ENCODE data around the gene CDH13. TPM values are rescaled to one million over a fixed set of nuclear protein-coding genes. Genes with fewer than 3 reads are reported as not detected.

The CDH13 gene
- total RNA-seq, 2 experiments from 2014 or later, result not detected

DNA sequence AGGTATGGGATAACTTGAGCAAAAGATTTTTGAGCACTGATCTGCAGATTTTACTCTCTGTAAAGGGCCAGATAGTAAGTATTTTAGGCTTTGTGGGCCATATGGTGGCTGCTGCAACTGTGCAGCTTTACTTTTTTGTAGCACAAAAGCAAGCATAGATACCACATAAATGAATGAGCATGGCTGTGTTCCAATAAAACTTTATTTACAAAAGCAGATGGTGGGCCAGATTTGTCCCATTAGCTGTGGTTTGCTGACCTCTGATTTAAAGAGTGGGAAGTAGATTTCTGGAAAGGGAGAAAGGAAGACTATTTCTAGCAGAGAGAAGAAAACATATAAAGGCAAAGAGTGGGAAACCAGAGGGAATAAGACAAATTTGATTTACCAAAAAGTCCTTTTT, 882.5 kb downstream of the CDH13 start:
- H3K4me1 Mint-ChIP-seq, result no peaks in the 10 kb centered on the region
- intact Hi-C loops (cut with DNase I, micrococcal nuclease), result no loop called here
- POLR2A ChIA-PET, result no interaction called here
- H3K4me3 Mint-ChIP-seq, result no peak overlapping the region
- H3K9me3 Mint-ChIP-seq (ENCODE audit: low read depth), result no peaks in the 10 kb centered on the region
- no peak overlapping the region for H3K27ac Mint-ChIP-seq
- DNase-seq (no peak), ATAC-seq (no peak)
- H3K36me3 Mint-ChIP-seq (ENCODE audit: low read depth), result no peaks in the 10 kb centered on the region
- CTCF ChIA-PET, result no interaction called here
- no peaks in the 10 kb centered on the region for H3K27me3 Mint-ChIP-seq

DNA sequence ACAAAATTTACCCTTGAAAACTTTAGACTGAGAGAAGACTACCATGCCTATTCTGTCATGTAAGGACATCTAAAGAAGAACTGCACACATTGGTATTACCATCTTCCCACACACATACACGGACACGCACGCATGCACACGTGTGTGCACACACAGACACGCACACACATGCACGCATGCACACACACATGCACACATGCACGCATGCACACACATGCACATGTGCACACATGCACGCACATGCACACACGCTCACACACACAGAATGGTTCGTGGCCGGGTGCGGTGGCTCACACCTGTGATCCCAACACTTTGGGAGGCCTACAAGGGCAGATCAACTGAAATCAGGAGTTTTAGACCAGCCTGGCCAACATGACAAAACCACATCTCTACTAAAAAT, 884.1 kb downstream of the CDH13 start:
- ChIA-PET POLR2A (no interaction called here), CTCF (no interaction called here)
- DNase-seq, result no peak
- Mint-ChIP-seq H3K27ac (no peak overlapping the region), H3K4me3 (no peak overlapping the region), H3K9me3 (ENCODE audit: low read depth) (no peaks in the 10 kb centered on the region), H3K27me3 (no peaks in the 10 kb centered on the region), H3K4me1 (no peaks in the 10 kb centered on the region), H3K36me3 (ENCODE audit: low read depth) (no peaks in the 10 kb centered on the region)
- intact Hi-C loops (cut with DNase I, micrococcal nuclease), result no loop called here
- ATAC-seq, result no peak

DNA sequence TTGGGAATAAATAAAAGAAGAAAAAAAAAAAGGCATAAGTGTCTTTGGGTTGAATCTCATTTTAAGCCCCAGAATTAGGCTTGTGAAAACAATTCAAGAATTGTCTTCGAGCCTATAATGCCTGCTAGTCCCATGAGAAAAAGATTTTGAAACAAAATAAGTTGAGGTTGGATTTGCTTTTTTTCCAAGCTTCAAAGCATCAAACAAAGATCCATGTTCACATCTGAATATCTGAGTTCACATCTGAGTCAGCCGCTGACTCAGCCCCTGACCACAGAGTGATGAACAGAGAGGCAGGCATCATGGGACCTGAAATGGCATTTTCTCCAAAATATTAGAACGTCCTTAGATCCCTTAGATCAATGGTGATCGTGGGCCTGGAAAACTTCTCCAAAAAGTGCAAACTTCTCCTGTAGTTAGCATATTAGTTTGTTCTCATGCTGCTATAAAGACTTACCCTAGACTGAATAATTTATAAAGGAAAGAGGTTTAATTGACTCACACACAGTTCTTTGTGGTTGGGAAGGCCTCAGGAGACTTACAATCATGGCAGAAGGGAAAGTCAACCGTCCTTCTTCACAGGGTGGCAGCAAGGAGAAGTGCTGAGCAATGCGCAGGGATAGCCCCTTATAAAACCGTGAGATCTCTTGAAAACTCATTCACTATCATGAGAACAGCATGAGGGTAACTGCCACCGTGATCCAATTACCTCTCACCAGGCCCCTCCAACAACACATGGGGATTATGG, 886.4 kb downstream of the CDH13 start:
- no peaks in the 10 kb centered on the region for H3K27me3 Mint-ChIP-seq
- intact Hi-C loops (cut with DNase I, micrococcal nuclease), result no loop called here
- peaks cover 3% of the 10 kb centered on the region for H3K9me3 Mint-ChIP-seq (ENCODE audit: low read depth)
- ATAC-seq (no peak), DNase-seq (peak; percentile 26)
- CTCF ChIA-PET, result interaction anchor here (0.7 kb wide), 1 partner anchor 282 kb away, joined by 3 read pairs; no protein-coding TSS in a partner anchor
- POLR2A ChIA-PET, result no interaction called here
- H3K4me3 Mint-ChIP-seq, result no peak overlapping the region
- no peak overlapping the region for H3K27ac Mint-ChIP-seq
- no peaks in the 10 kb centered on the region for H3K36me3 Mint-ChIP-seq (ENCODE audit: low read depth)
- H3K4me1 Mint-ChIP-seq, result no peaks in the 10 kb centered on the region

DNA sequence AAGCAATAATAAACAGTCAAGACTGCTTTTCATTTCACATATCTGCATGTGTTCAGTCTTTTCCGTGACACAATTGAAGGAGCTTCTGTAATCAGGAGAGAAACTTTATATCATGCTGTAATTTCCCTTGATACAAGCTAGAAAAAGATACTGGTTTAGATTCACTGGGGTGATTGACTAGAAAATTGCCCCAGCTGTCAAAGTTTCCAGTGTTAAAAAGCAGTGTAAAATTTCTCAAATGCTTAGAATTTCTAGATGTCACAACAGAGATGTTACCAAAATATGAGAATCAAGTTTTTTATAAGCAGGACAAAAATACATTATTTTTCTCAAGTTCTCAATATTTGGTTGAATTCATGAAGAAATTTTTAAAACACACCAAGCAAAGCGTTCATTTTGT, 888.6 kb downstream of the CDH13 start:
- intact Hi-C loops (cut with DNase I, micrococcal nuclease), result no loop called here
- no peaks in the 10 kb centered on the region for H3K27me3 Mint-ChIP-seq
- peaks cover 3% of the 10 kb centered on the region for H3K9me3 Mint-ChIP-seq (ENCODE audit: low read depth)
- no peak overlapping the region for H3K4me3 Mint-ChIP-seq
- CTCF ChIA-PET, result no interaction called here
- H3K4me1 Mint-ChIP-seq, result no peaks in the 10 kb centered on the region
- DNase-seq (no peak), ATAC-seq (no peak)
- H3K27ac Mint-ChIP-seq, result no peak overlapping the region
- POLR2A ChIA-PET, result no interaction called here
- no peaks in the 10 kb centered on the region for H3K36me3 Mint-ChIP-seq (ENCODE audit: low read depth)

DNA sequence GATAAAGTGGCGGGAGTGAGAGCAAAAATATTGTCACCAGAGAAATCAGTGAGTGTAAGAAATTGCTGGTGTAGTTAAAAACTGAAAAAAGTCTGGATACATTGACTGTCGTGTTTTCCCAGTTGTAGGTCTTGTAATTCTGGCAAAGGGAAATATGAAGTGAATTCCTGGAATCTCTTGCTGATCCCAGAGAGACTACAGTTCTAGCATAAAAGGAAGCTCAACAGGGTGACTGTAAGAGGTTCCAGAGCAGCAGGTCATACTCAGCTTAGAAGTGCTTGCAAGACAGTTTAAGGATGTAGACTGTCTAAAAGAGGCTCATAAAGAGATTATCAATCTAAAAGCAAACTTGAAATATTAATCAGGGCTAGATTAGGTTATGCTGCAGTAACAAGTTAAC, 890.2 kb downstream of the CDH13 start:
- Mint-ChIP-seq H3K27me3 (no peaks in the 10 kb centered on the region), H3K36me3 (ENCODE audit: low read depth) (no peaks in the 10 kb centered on the region), H3K27ac (no peak overlapping the region), H3K4me1 (no peaks in the 10 kb centered on the region), H3K4me3 (no peak overlapping the region), H3K9me3 (ENCODE audit: low read depth) (peaks cover 3% of the 10 kb centered on the region)
- DNase-seq (no peak), ATAC-seq (no peak)
- ChIA-PET POLR2A (no interaction called here), CTCF (no interaction called here)
- intact Hi-C loops (cut with DNase I, micrococcal nuclease), result no loop called here

DNA sequence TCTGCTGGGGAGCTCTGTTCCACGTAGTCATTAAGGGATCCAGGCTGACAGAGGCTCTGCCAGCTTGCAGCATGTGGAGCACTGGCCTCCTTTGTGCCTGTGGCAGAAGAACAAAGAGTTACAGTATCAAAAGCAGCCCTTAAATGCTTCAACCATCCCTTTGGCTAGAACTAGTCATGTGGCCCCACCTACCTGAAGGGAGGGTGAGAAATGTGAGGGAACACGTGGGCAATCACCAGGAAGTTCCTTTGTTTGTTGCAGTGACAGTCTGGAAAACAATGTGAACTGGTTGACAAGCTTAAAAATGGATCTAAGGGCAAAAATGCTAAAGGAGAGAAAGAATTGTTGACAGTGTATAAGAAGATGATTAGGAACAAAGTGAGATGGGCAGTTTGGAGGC, 890.6 kb downstream of the CDH13 start:
- CTCF ChIA-PET, result no interaction called here

DNA sequence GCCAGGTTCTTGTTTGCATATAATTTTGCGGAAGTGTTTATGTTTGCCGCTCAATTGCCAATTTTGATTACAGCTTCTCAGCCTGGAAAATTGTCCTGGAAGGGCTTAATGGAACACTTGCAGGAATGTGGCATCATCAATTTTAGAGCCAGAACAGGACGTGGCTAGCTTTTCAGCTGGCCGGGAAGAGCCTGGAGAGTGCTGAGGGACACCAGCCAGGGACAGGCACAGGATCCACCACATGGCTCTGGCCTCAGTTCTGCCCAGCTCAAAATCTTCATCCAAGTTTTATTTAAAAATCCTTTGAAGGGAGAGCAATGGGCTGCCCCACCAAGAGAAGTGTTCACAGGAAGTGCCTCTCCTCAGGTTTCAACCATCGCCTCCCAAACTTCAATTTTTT, 893.8 kb downstream of the CDH13 start:
- H3K27me3 Mint-ChIP-seq, result peaks cover 3% of the 10 kb centered on the region
- no peaks in the 10 kb centered on the region for H3K36me3 Mint-ChIP-seq (ENCODE audit: low read depth)
- H3K9me3 Mint-ChIP-seq (ENCODE audit: low read depth), result peaks cover 3% of the 10 kb centered on the region
- ATAC-seq, result no peak
- H3K4me3 Mint-ChIP-seq, result no peak overlapping the region
- intact Hi-C loops (cut with DNase I, micrococcal nuclease), result no loop called here
- no peak for DNase-seq
- ChIA-PET CTCF (no interaction called here), POLR2A (no interaction called here)
- H3K27ac Mint-ChIP-seq, result no peak overlapping the region
- no peaks in the 10 kb centered on the region for H3K4me1 Mint-ChIP-seq

More for the DNA sequence above, 890.6 kb downstream of the CDH13 start:
- POLR2A ChIA-PET, result no interaction called here
- peaks cover 3% of the 10 kb centered on the region for H3K9me3 Mint-ChIP-seq (ENCODE audit: low read depth)
- H3K36me3 Mint-ChIP-seq (ENCODE audit: low read depth), result no peaks in the 10 kb centered on the region
- no peaks in the 10 kb centered on the region for H3K27me3 Mint-ChIP-seq
- intact Hi-C loops (cut with DNase I, micrococcal nuclease), result no loop called here
- H3K4me3 Mint-ChIP-seq, result no peak overlapping the region
- H3K4me1 Mint-ChIP-seq, result no peaks in the 10 kb centered on the region
- DNase-seq, result no peak
- ATAC-seq, result no peak
- no peak overlapping the region for H3K27ac Mint-ChIP-seq

DNA sequence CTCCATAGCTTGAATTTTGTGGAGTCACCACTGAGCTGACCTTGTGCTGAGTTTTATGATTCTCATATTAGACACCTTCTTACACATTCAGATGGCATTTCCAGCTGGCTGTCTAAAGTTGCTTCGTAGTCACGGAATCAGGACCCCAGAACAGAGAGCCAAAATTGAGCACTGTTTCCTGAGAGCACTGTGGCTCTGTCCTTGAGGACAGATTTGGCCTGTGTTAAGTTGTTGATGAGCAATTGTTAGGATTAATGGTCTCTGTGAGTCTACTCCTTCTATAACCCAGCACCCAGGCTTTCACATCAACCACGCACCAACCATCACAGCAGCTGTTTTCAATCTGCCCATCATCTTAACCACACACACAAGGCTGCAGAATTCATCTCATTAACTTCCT, 903.5 kb downstream of the CDH13 start:
- no peak for ATAC-seq
- POLR2A ChIA-PET, result no interaction called here
- Mint-ChIP-seq H3K27me3 (peaks cover 5% of the 10 kb centered on the region), H3K9me3 (ENCODE audit: low read depth) (no peaks in the 10 kb centered on the region), H3K27ac (no peak overlapping the region), H3K4me3 (no peak overlapping the region), H3K4me1 (no peaks in the 10 kb centered on the region), H3K36me3 (ENCODE audit: low read depth) (no peaks in the 10 kb centered on the region)
- DNase-seq, result no peak
- intact Hi-C loops (cut with DNase I, micrococcal nuclease), result no loop called here
- CTCF ChIA-PET, result no interaction called here

DNA sequence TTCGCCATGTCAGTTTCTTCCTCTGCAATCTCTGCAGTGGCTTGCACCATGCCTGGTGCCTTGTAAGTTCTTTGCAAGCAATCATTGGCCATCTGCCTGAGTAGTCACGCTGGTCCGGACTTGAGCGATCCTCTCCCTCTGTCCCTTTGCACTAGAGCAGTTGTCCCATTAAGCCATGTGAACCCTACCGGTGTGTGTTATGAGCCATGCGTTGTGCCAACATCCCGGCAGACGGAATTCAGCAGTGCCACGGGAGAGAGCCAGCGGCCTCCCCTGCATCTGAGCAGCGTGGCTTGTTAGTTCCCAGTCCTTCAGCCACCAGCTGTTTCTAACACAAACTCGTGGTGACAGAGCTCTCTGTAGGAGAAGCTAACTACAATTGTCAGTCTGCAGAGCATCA, 905.9 kb downstream of the CDH13 start:
- intact Hi-C loops (cut with DNase I, micrococcal nuclease), result no loop called here
- Mint-ChIP-seq H3K4me3 (no peak overlapping the region), H3K4me1 (no peaks in the 10 kb centered on the region), H3K9me3 (ENCODE audit: low read depth) (no peaks in the 10 kb centered on the region), H3K27ac (no peak overlapping the region), H3K27me3 (peaks cover 2% of the 10 kb centered on the region), H3K36me3 (ENCODE audit: low read depth) (no peaks in the 10 kb centered on the region)
- CTCF ChIA-PET, result no interaction called here
- DNase-seq (no peak), ATAC-seq (no peak)
- POLR2A ChIA-PET, result no interaction called here

DNA sequence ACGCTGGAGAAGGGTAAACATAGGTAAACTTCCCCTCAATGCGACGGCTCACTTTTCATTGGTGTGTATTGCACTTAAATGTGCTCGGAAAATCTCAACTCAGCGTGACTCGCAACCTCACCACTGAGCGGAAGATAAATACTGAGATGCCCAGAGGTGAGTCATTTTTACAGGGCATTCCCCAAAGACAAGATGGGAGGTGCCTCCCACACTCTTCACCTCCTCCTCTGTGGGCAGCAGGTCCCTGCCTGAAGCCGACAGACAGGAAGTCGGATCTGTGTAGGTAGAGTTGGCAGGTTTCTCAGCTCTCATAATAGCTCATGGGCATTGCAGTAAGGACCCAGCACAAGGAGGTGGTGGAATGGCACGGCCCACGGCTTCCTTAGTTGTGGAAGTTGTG, 906.4 kb downstream of the CDH13 start:
- Mint-ChIP-seq H3K36me3 (ENCODE audit: low read depth) (no peaks in the 10 kb centered on the region), H3K4me1 (no peaks in the 10 kb centered on the region), H3K9me3 (ENCODE audit: low read depth) (no peaks in the 10 kb centered on the region), H3K27me3 (peaks cover 2% of the 10 kb centered on the region), H3K27ac (no peak overlapping the region), H3K4me3 (no peak overlapping the region)
- DNase-seq (peak; percentile 12), ATAC-seq (no peak)
- intact Hi-C loops (cut with DNase I, micrococcal nuclease), result no loop called here
- POLR2A ChIA-PET, result no interaction called here
- CTCF ChIA-PET, result no interaction called here

DNA sequence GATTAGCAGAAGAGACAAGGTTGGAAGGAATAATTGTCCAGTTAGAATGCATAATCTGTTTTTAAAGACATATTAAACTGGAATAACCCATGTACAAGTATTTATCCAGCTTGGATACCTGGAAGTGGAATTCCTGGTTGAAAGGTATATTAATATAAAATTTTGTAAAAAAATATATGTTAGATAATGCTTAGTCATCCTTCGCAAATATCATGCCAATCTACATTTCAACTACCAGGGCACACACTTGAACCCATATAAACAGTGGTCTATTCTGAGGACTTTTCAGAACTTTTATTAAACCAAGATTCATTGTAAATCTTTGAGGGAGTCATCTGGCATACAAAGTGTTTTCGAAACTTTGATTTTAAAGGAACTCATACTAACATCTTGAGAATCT, 911.9 kb downstream of the CDH13 start:
- no peak overlapping the region for H3K4me3 Mint-ChIP-seq
- intact Hi-C loops (cut with DNase I, micrococcal nuclease), result no loop called here
- H3K27ac Mint-ChIP-seq, result no peak overlapping the region
- ATAC-seq (no peak), DNase-seq (no peak)
- H3K27me3 Mint-ChIP-seq, result peaks cover 2% of the 10 kb centered on the region
- POLR2A ChIA-PET, result no interaction called here
- no peaks in the 10 kb centered on the region for H3K36me3 Mint-ChIP-seq (ENCODE audit: low read depth)
- no peaks in the 10 kb centered on the region for H3K4me1 Mint-ChIP-seq
- CTCF ChIA-PET, result no interaction called here
- H3K9me3 Mint-ChIP-seq (ENCODE audit: low read depth), result no peaks in the 10 kb centered on the region

DNA sequence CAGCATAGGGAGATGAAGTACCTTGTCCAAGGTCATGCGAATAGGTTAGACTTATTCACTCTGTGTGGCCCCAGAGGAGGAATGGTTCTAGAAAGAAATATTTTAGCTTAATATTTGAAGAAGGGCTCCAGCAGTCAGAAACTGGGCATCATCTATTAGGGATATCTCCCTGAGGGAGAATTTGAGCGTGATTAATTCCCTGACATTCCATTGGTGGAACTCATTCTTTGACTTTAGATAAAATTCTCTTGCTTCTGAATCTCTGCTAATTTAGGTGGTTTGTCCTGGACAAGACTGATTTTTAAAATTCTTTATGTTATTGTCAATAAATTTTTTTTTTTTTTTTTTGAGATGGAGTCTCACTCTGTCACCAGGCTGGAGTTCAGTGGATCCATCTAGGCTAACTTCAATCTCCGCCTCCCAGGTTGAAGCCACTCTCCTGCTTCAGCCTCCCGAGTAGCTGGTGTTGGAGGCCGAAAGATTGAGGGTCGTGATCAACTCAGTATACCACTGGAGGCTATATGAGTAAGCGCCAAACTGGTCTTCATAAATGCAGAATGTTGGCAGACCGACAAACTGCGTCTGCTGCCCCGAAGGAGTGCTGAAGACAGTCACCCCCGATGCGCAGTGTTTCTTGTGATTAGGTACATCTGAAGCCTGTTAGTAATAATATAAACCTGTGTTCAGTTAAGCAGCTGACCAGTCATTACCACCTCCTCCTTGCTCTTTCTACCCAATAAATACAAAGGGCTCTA, 913.1 kb downstream of the CDH13 start:
- H3K4me3 Mint-ChIP-seq, result no peak overlapping the region
- H3K36me3 Mint-ChIP-seq (ENCODE audit: low read depth), result no peaks in the 10 kb centered on the region
- POLR2A ChIA-PET, result no interaction called here
- no peak for DNase-seq
- ATAC-seq, result no peak
- H3K9me3 Mint-ChIP-seq (ENCODE audit: low read depth), result peaks cover 3% of the 10 kb centered on the region
- CTCF ChIA-PET, result no interaction called here
- H3K27ac Mint-ChIP-seq, result no peak overlapping the region
- intact Hi-C loops (cut with DNase I, micrococcal nuclease), result no loop called here
- no peaks in the 10 kb centered on the region for H3K4me1 Mint-ChIP-seq
- peaks cover 2% of the 10 kb centered on the region for H3K27me3 Mint-ChIP-seq
